Stimulated activated CD8-positive, alpha-beta memory T cell treated with anti-CD3 and anti-CD28 coated beads, Interleukin-15, amount 100 ng/mL, for 4 hours (primary cell): ENCODE results near the gene LDHAL6B.

ENCODE experiments used
- DNase-seq, 2 donors: peaks; one replicate each; pipeline ENCODE4 v3.0.0-alpha.2; 2020; ENCODE audit warnings: low read depth in 2 of 2

LDHAL6B gene

GRCh38 chr15:59218710-59219109, 12.1 kb downstream of the LDHAL6B start:
- DNase-seq = no peak

DNA sequence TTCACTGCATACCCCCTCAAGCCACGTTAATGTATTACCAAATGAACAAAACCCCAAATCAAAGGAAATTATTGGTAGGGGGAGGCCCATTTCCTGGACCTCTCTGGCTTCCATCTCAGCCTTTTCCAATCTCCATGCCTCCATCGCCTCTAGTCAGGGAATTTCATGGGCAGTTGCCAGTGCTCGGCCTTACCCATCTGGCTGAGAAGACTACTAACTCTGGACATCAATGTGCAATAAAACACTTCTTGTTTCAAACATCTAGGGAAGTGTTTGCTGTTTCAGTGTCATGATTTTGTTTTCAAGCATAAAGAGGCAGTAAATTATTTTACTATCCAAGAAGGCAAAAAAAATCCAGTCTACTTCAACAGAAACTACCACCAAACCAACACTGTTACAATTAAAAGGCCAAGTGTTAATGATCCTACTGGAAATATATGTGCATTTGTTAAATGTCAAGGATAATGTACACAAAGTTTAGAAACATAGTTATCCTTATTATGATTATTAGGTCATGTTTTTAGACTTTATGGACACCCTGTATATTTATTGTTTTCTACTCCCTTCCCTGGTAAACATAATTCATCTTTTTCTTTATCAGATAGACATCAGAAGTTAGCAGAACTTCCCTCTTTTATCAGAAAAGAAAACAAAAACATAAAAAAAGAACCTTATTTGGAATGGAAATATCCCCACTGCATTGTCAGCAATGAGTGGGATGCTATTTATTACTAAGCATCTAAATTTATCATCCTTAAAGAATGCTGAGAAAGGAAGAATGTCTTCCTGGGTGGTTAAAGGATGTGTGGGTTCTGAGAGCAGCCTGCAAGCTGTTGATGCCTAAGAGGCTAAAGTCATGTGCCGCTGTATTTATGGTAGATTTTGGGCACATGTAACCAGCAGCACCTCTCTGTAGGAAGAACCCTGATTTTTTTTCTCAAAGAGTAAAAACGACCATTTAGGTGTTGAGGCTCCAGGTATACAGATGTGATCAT, 15.2 kb downstream of the LDHAL6B start:
- no peak for DNase-seq

- DNase-seq = no peak
Measured at GRCh38 chr15:59222906-59223550, 16.4 kb downstream of the LDHAL6B start.

- DNase-seq = no peak
Measured at GRCh38 chr15:59223736-59224135, 17.1 kb downstream of the LDHAL6B start.

DNA sequence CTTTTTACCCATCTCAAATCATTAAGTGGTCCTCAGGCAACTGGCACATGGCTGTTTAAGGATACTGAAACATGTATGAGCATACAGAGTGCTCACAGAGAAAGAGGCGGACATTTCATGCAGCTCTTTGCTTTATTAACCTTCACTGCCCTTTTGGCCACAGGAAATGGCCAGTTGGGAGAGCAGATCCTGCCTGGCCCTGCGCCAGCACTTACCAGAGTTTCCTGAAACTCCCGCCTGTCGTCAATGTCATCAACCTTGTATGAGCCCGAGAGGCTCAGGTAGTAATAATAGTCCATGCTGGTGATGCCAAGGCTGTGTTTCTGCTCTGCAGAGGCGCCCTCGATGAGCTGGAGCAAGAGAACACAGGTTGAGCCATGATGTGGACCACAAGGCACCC, 17.8 kb downstream of the LDHAL6B start:
- DNase-seq = no peak

GRCh38 chr15:59227021-59227420, 20.4 kb downstream of the LDHAL6B start:
- DNase-seq = no peak

- DNase-seq = no peak
Measured at GRCh38 chr15:59229015-59229414, 22.4 kb downstream of the LDHAL6B start.

DNA sequence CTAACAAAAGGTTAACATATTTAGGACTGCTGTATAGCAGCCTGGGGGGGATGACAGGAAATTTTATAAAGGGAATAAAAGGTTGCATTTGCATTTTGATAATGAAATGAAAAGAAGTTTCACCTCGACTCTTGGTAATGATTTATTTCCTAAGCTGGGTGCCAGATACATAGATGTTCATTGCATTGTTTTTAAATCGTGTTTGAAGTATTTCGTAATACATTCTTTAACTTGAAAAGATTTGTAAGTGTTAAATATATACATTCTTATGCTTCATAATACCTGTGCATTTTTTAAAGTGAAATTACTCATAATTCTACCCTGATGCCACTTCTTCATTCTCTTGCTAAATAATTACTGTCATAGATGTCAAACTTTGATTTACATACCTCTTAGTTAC, 22.8 kb downstream of the LDHAL6B start:
- DNase-seq = no peak

- DNase-seq = no peak
Measured at GRCh38 chr15:59230531-59231055, 23.9 kb downstream of the LDHAL6B start.

DNA sequence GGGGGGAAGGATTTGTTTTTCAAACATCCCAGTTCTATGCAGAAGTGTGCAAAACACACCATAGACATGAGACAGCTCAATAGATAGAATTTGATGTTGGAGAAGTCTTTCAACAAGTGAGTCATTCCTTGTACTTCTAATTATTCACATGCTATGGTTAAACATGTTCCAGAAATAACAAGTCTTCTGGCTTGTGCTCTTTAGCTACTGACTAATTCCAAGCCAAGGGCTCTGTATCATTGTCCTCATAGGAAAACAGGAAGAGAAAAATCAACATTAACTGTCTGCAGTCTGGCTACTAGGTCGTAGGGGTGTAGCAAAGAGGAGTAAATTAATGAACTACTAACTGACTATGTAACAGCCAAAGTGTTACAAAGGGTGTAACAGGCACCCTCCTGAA, 25.8 kb downstream of the LDHAL6B start:
- no peak for DNase-seq

DNA sequence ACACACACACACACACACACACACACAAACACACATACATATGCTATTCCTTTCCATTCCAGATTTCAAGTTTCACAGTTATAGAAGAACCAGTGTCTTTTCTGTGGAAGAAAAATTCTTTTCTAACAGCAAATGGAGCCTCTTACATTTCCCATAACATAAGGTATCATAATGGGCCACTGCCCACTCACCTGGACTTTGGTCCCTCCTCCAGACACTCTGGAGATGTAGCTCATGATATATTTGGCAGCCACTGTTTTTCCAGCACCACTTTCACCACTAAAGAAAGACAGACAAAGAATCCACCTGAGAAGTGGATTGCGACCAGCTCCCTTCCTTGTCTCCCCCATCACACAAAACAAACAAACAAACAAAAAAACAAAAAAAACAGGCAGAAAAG, 29.8 kb downstream of the LDHAL6B start:
- no peak for DNase-seq

DNA sequence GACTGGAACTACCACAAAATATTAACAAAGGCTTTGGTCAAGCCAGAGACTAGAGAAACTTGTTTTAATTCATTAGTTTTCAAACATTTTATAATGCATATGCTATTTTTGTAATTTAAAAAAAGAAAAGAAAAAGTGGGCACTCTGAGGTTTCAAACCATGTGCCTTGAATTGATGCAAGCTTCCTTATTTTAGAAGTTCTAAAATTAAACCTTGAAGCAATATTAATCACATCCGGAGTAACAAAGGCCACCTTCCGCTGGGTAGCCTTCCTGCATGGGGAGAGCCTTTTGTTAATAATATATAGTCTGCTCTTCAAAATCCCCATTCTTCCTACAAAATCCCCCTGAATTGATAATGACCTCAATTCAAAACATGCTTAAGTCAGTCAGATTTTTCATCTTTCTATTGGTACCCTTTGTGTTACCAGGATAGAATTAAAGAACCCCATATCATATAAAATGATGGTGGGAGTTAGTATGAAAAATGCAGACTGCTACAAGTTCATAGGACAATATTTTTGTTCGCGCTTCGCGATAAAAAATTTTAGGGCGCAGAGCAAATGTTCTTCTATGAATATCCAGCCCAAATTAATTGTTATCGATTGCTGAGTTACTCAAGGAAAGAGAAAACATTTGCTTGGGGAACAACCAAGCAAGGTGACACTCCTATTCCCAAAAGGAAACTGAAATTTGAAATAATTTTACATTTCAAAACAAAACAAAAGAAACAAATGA, 30.6 kb downstream of the LDHAL6B start:
- DNase-seq = no peak

GRCh38 chr15:59237924-59238331, 31.3 kb downstream of the LDHAL6B start:
- no peak for DNase-seq

- no peak for DNase-seq
Measured at GRCh38 chr15:59240036-59240435, 33.4 kb downstream of the LDHAL6B start.

- DNase-seq = no peak
Measured at GRCh38 chr15:59242649-59243048, 36.0 kb downstream of the LDHAL6B start.

- no peak for DNase-seq
Measured at GRCh38 chr15:59243622-59244021, 37.0 kb downstream of the LDHAL6B start.

DNA sequence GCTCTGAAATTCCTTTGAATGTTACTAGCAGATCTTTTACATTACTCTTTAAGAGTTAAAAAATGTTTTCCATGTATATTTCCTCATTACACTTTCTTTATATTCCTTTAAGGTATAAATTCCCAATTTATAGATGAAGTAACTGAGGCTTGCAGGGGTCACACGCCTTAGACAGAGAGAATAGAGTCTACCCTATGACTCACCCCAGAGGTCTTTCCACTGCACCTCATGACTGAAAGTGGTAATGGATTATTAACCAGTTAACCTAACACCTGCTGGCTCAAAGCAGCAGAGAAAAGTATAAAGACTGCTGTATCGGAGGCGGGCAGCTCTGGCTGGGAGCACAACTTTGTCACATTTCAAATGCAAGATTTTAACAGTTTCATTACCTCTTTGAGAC, 37.7 kb downstream of the LDHAL6B start:
- no peak for DNase-seq

DNA sequence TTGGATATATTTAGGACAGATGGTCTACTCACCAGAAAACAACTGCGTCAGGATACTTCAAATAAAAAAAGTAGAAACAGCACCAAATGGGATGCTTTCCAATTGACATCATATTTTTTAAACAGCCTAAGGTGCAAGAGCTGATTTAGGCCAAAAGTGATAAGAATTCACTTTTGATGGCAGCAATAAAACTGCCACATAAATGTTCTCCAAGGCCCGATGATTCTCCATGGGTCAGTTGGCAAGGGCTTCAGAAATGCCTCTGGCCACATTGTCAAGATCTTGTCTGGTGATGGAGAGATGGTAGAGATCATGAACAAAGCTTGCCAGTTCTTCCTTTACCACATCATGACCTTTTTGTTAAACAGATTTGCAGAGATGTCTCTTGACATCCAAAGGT, 38.9 kb downstream of the LDHAL6B start:
- DNase-seq = no peak

DNA sequence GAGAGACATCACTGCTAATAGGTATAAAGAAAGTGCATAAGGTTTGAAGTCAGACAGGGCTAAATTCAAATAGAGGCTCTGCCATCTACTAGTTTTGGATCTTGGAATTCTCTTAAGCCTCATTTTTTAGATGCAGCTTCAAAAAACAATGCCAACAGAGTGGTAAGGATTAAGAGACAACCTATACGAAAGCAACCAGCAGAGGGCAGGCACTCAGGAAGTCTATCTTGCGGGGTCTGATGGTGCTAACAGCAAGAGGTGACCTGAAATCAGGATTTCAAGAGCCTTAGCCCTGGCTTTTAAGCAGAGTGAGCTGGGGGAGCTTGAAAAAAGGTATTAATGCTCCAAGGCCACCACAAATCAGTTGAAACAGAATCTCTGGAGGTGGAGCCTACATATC, 40.7 kb downstream of the LDHAL6B start:
- peak; percentile 4 to 22 for DNase-seq

DNA sequence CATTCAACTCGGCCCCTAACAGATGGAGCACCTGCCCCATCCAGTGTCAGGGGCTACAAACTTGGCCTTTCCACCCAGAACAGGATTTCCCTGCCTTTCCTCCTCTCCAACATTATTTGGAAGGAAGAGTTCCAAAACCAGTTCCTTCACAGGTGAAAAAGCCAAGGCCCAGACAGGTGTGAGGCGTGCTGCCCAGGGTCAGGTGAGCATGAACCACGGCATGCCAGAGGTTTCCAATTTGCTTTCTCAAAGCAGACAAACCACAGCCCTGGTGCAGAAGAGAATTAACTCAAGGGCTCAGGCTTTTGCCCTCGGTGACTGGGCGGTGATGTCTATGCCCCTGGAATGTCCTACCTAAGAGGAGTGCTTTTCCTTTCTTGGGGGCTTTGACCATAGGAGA, 43.2 kb downstream of the LDHAL6B start:
- no peak for DNase-seq

GRCh38 chr15:59250249-59250648, 43.6 kb downstream of the LDHAL6B start:
- no peak for DNase-seq
